ENCODE data around the gene RPL10.

RPL10 gene

DNA sequence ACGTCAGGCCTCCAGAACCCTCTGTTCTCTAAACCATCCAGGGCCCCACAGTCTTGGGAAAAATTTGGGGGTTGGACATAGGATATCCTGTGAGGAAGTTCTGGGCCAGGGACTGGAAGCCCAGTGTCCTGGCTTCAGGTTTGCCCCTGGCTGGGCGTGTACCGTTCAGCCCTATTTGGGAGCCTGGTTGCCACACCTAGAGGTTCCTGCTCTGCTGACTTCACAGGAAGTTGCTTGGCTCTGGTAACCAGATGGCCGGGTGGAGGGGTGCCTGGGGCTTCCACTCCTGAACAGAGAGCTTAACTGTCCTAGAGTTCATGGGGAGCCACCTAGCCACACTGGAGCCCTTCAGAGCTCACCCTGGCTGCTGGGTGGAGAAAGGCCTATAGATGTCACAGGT, 14.3 kb downstream of the RPL10 start:
- H3K27ac ChIP-seq = peak overlapping the region in 10 of 11 experiments; percentile 71 to 89 (median 87); a peak in 19 of 22 replicates

DNA sequence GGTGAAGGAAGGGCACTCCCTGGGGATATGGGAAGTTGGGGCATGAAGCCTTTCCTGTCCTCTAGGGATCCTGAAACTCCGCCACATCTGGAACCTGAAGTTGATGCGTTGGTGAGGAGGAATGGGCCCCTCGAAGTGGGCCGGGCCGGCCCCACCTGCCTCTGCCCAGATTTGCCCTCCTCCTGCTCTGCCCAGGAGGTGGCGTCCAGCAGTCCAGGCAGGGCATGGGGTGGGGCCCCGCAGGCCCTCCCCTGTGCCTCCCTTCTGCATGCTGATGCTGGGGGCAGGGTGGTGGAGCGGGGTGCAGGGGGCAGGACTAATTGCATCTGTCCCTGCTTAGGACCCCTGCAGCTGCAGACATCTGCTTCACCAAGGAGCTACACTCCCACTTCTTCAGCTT, 15.0 kb downstream of the RPL10 start:
- H3K9ac ChIP-seq = peak overlapping the region in 7 of 11 experiments; percentile 81 to 92 (median 86); a peak in 10 of 22 replicates
- peaks cover 0 to 20% (median 4%) of the 10 kb centered on the region in 11 experiments; a peak in 5 of 22 replicates for H3K36me3 ChIP-seq
- H3K27me3 ChIP-seq = peaks cover 7 to 46% (median 20%) of the 10 kb centered on the region in 11 experiments; a peak in 18 of 22 replicates
- H3K27ac ChIP-seq = peak overlapping the region in 9 of 11 experiments; percentile 80 to 89 (median 88); a peak in 17 of 22 replicates
- peaks cover 0 to 10% (median 0%) of the 10 kb centered on the region in 11 experiments; a peak in 6 of 22 replicates for H4K20me1 ChIP-seq
- peaks cover 0 to 27% (median 13%) of the 10 kb centered on the region in 11 experiments; a peak in 17 of 22 replicates for H3K9me3 ChIP-seq (replicated peaks in 1 of 11)
- no peak for TF ChIP-seq Cebpa-rat (IDR thresholded peaks at IDR 0.05)
- H3K4me2 ChIP-seq = peak overlapping the region; percentile 79 to 91 (median 88); a peak in 18 of 22 replicates
- H3K4me3 ChIP-seq = peak overlapping the region in 1 of 10 experiments; percentile 82; a peak in 2 of 20 replicates
- peaks cover 23 to 38% (median 32%) of the 10 kb centered on the region in 10 experiments for H3K4me1 ChIP-seq

More for the DNA sequence above, 14.3 kb downstream of the RPL10 start:
- peak overlapping the region; percentile 79 to 92 (median 84); a peak in 21 of 22 replicates for H3K9ac ChIP-seq
- peak overlapping the region; percentile 67 to 82 (median 78) for H3K4me3 ChIP-seq
- H3K9me3 ChIP-seq (replicated peaks in 1 of 11) = peaks cover 0 to 27% (median 13%) of the 10 kb centered on the region in 11 experiments; a peak in 17 of 22 replicates
- H3K27me3 ChIP-seq = peaks cover 5 to 43% (median 14%) of the 10 kb centered on the region in 11 experiments; a peak in 18 of 22 replicates
- peaks cover 0 to 9% (median 0%) of the 10 kb centered on the region in 11 experiments; a peak in 4 of 22 replicates for H4K20me1 ChIP-seq
- TF ChIP-seq Cebpa-rat (IDR thresholded peaks at IDR 0.05) = 0 out of 22 replicates have a peak, but pooled peaks of 1 of the 11 experiments have one; percentile 22
- peak overlapping the region; percentile 79 to 91 (median 88) for H3K4me2 ChIP-seq
- H3K36me3 ChIP-seq = peaks cover 0 to 20% (median 4%) of the 10 kb centered on the region in 11 experiments; a peak in 5 of 22 replicates
- H3K4me1 ChIP-seq = peaks cover 30 to 39% (median 34%) of the 10 kb centered on the region in 10 experiments

DNA sequence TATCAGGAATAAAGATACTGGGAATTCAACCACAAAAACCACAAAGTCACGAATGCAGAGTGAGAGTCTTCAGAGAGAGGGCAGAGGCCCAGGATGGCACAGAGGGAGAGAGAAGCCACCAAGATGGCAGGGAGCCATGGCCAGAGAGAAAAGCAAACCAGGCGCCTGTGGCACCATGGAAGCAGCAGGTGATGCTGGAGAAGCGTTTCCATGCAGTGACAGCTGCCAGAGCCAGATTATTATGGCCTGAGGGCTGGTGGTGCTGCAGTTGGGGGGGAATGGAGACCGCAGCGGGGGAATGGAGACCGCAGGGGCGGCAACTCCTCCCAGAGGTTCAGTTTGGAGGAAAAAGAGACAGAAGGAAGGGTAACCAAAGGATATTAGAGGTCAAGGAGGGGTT, 19.0 kb downstream of the RPL10 start:
- Histone ChIP-seq H3K4me2 (no peak overlapping the region), H4K20me1 (peaks cover 0 to 29% (median 3%) of the 10 kb centered on the region in 11 experiments; a peak in 8 of 22 replicates), H3K36me3 (peaks cover 0 to 30% (median 4%) of the 10 kb centered on the region in 11 experiments; a peak in 8 of 22 replicates), H3K27me3 (peaks cover 39 to 74% (median 52%) of the 10 kb centered on the region in 11 experiments; a peak in 21 of 22 replicates), H3K9me3 (replicated peaks in 1 of 11) (peaks cover 0 to 8% (median 3%) of the 10 kb centered on the region in 11 experiments; a peak in 8 of 22 replicates), H3K4me3 (no peak overlapping the region), H3K9ac (no peak overlapping the region), H3K27ac (no peak overlapping the region), H3K4me1 (peaks cover 10 to 14% (median 11%) of the 10 kb centered on the region in 10 experiments; a peak in 19 of 20 replicates)
- no peak for TF ChIP-seq Cebpa-rat (IDR thresholded peaks at IDR 0.05)

DNA sequence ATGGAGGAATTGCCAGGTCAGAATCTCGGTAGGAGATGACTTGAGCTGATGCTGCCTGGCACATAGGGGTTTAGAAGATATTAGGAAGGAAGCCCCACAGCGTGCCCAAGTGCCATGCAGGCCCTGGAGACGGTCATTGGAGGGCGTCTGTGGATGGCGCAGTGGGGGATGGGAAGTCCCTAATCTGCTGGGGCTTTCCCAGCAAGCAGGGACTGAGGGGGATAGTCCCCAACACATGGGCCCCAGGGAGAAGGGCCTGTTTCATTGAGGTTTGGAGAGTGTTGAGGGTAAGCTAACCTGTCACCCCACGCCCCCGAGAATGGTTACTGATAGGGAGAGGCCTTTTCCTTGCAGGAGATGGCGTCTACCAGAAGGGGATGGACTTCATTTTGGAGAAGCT, 21.0 kb downstream of the RPL10 start:
- Histone ChIP-seq H3K27me3 (peaks cover 34 to 69% (median 55%) of the 10 kb centered on the region in 11 experiments; a peak in 21 of 22 replicates), H3K4me2 (no peak overlapping the region), H3K4me3 (no peak overlapping the region), H3K36me3 (peaks cover 0 to 24% (median 0%) of the 10 kb centered on the region in 11 experiments; a peak in 6 of 22 replicates), H3K27ac (no peak overlapping the region), H4K20me1 (peaks cover 0 to 21% (median 3%) of the 10 kb centered on the region in 11 experiments; a peak in 8 of 22 replicates), H3K9ac (no peak overlapping the region), H3K4me1 (peaks cover 0 to 7% (median 2%) of the 10 kb centered on the region in 10 experiments; a peak in 10 of 20 replicates), H3K9me3 (replicated peaks in 1 of 11) (no peaks in the 10 kb centered on the region; a peak in 3 of 22 replicates)
- no peak for TF ChIP-seq Cebpa-rat (IDR thresholded peaks at IDR 0.05)

DNA sequence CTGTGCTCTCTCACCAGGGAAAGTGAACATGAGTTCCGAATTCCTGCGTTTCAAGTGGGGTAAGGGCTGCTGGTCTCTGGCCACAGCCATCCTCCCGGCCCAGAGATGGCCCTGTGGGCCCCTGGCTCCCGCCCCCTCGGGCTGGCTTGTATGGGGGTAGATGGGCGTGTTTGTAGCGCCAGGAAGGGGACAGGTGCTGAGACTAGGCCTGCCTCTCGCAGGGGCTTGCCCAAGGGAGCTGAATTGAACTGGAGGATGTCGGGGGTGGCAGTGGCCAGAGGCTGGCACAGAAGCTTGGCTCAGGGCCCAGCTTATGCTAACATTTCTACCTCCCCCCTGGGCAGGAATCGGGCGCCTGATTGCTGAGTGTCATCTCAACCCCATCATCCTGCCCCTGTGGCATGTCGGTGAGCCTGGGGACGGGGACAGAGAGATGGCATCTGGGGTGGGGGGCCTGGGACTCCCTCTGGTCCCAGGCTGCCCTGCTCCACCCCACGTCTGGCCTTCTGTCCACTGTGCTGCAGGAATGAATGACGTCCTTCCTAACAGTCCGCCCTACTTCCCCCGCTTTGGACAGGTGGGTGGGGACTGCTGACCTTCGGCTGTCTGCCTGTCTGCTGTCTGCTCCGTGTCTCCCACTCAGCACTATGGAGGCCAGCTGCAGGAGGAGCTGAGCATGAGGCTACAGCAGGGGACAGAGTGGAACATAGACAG, 21.7 kb downstream of the RPL10 start:
- Histone ChIP-seq H3K4me1 (peaks cover 0 to 13% (median 3%) of the 10 kb centered on the region in 10 experiments; a peak in 10 of 20 replicates), H3K4me2 (no peak overlapping the region), H3K27ac (no peak overlapping the region), H3K9me3 (replicated peaks in 1 of 11) (no peaks in the 10 kb centered on the region; a peak in 3 of 22 replicates), H3K27me3 (peaks cover 34 to 72% (median 60%) of the 10 kb centered on the region in 11 experiments; a peak in 21 of 22 replicates), H3K36me3 (peaks cover 0 to 24% (median 0%) of the 10 kb centered on the region in 11 experiments; a peak in 6 of 22 replicates), H3K4me3 (no peak overlapping the region), H3K9ac (no peak overlapping the region), H4K20me1 (peaks cover 0 to 21% (median 3%) of the 10 kb centered on the region in 11 experiments; a peak in 8 of 22 replicates)
- TF ChIP-seq Cebpa-rat (IDR thresholded peaks at IDR 0.05) = no peak

DNA sequence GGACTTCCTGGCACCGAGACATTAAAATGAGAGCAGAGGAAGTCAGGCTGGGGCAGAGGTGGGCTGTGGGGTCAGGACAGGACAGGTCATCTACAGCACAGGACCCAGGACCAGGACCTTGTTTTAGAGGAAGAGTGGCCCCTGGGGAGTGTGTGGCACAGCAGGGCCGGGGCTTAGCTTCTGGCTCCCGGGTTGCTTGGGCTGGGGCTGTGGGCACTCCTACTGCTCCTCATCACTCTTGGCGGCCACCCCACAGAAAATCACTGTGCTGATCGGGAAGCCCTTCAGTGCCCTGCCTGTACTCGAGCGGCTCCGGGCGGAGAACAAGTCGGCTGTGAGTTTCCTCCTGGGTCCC, 22.2 kb downstream of the RPL10 start:
- Histone ChIP-seq H3K9ac (no peak overlapping the region), H3K4me3 (no peak overlapping the region), H4K20me1 (peaks cover 0 to 21% (median 3%) of the 10 kb centered on the region in 11 experiments; a peak in 8 of 22 replicates), H3K9me3 (replicated peaks in 1 of 11) (no peaks in the 10 kb centered on the region; a peak in 3 of 22 replicates), H3K27me3 (peaks cover 34 to 72% (median 60%) of the 10 kb centered on the region in 11 experiments; a peak in 21 of 22 replicates), H3K27ac (no peak overlapping the region), H3K4me2 (no peak overlapping the region), H3K36me3 (peaks cover 0 to 24% (median 0%) of the 10 kb centered on the region in 11 experiments; a peak in 6 of 22 replicates), H3K4me1 (peaks cover 0 to 13% (median 3%) of the 10 kb centered on the region in 10 experiments; a peak in 10 of 20 replicates)
- TF ChIP-seq Cebpa-rat (IDR thresholded peaks at IDR 0.05) = no peak

DNA sequence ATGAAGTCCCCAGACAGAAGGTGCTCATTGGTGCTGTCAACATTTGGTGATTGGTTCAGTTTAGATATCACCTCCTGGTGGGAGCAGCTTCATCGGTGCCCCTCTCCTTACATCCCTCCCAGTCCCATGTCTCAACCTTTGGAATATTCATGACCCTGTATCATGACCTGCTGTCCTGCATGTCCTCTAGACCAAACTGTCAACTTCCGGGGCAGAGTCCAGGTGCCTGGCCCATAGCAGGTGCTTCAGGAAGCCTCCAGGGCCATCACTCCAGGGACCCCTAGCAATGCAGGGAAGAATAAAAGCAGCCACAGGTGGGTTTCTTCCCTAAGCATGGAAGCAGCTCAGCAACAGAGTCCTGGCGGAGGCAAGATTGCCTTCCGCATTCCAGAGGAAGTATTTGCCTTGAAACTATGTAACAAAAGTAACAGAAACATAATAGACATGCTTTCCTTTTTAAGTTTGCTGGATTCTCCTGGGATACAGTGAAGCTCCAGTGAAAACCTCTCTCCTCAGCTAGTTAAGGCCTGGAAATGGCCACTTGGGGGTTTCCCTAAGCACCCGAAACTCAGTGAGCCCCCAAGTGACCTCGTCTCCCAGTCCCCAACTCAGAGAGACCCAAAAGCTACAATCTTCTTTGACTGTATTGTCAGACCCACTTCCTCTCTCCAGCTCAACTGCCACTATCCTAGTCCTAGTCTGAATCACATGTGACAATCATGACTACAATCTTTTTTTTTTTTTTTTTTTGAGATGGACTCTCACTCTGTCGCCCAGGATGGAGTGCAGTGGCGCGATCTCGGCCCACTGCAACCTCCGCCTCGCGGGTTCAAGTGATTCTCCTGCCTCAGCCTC, 29.0 kb downstream of the RPL10 start:
- TF ChIP-seq Cebpa-rat (IDR thresholded peaks at IDR 0.05) = no peak
- Histone ChIP-seq H3K27me3 (peaks cover 0 to 36% (median 18%) of the 10 kb centered on the region in 11 experiments; a peak in 13 of 22 replicates), H4K20me1 (peaks cover 0 to 16% (median 3%) of the 10 kb centered on the region in 11 experiments; a peak in 9 of 22 replicates), H3K9me3 (replicated peaks in 1 of 11) (peaks cover 0 to 25% (median 19%) of the 10 kb centered on the region in 11 experiments; a peak in 16 of 22 replicates), H3K36me3 (peaks cover 1 to 7% (median 6%) of the 10 kb centered on the region in 11 experiments; a peak in 15 of 22 replicates), H3K9ac (peak overlapping the region in 1 of 11 experiments; percentile 49; a peak in 1 of 22 replicates), H3K4me1 (peaks cover 20 to 52% (median 42%) of the 10 kb centered on the region in 10 experiments), H3K27ac (peak overlapping the region in 2 of 11 experiments; percentile 16 to 30; a peak in 3 of 22 replicates), H3K4me3 (peak overlapping the region in 2 of 10 experiments; percentile 76 to 78; a peak in 5 of 20 replicates), H3K4me2 (peak overlapping the region; percentile 44 to 84 (median 69); a peak in 20 of 22 replicates)
